Tibial nerve (tissue), 4 donors: ENCODE data around the gene PAPSS2.

ENCODE experiments used
- CTCF ChIP-seq, 5 experiments: fragments of 200-600 bp in 3 of 5; fragments of 450-650 bp in 2 of 5; sonication (generic) in 3 of 5; IDR thresholded peaks; one replicate each; pipeline ENCODE4 v1.5.1; 2016 to 2019; ENCODE audit warnings: antibody characterized with exemption in 5 of 5, mild to moderate bottlenecking in 3 of 5, moderate library complexity in 2 of 5
- EP300 ChIP-seq, 2 donors: sonication (generic); formaldehyde crosslinking; IDR thresholded peaks; one replicate each; pipeline ENCODE4 v1.6.1; 2017; ENCODE audit warnings: antibody characterized with exemption in 2 of 2, mild to moderate bottlenecking in 1 of 2

- TF ChIP-seq EP300 (IDR thresholded peaks at IDR 0.05): no peak
- no peak for TF ChIP-seq CTCF (IDR thresholded peaks at IDR 0.05)
These were observed 10.1 kb downstream of the PAPSS2 start for GRCh38 chr10:87669752-87670151.
